ENCODE results near the gene COL16A1.

DNA sequence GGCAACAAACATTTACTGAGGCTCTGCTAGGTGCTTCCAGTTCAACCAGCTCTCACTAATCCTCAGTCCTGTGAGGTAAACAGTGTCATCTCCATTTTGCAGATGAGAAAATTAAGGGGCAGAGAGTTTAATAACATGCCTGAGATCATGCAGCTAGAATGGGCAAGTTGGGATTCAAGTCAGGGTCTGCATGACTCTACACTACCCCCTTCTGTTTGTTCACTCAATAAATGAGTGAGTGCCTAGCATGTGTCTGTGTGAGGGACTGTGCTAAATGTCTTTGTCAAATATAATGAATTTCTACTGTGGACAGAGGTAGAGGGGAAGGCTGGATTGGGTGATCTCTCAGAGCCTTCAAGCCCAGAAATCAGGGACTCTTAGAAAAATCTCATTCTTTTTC, 63.6 kb downstream of the COL16A1 start:
- TF ChIP-seq, protein P1, sequence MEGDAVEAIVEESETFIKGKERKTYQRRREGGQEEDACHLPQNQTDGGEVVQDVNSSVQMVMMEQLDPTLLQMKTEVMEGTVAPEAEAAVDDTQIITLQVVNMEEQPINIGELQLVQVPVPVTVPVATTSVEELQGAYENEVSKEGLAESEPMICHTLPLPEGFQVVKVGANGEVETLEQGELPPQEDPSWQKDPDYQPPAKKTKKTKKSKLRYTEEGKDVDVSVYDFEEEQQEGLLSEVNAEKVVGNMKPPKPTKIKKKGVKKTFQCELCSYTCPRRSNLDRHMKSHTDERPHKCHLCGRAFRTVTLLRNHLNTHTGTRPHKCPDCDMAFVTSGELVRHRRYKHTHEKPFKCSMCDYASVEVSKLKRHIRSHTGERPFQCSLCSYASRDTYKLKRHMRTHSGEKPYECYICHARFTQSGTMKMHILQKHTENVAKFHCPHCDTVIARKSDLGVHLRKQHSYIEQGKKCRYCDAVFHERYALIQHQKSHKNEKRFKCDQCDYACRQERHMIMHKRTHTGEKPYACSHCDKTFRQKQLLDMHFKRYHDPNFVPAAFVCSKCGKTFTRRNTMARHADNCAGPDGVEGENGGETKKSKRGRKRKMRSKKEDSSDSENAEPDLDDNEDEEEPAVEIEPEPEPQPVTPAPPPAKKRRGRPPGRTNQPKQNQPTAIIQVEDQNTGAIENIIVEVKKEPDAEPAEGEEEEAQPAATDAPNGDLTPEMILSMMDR (IDR thresholded peaks at IDR 0.05; ENCODE audit: poor library complexity): no peak
- TF ChIP-seq EZH2 (IDR thresholded peaks at IDR 0.05; ENCODE audit: borderline replicate concordance): no peak
- TF ChIP-seq EZH2phosphoT487 (IDR thresholded peaks at IDR 0.05; ENCODE audit: low read depth, severe bottlenecking, unreplicated experiment): no peak

Measured in hepatocyte (in vitro differentiated cells).